Stimulated activated CD8-positive, alpha-beta memory T cell treated with anti-CD3 and anti-CD28 coated beads, Interleukin-7, amount 100 ng/mL, for 1 hour (primary cell): ENCODE data around the gene AGXT.
"Not testable (repeated sequence)": the region's sequence is repeated elsewhere in the genome, so short reads cannot be mapped to it uniquely, and the experiment has no call there.

ENCODE experiments used
- DNase-seq, 2 donors: peaks; one replicate each; pipeline ENCODE4 v3.0.0-alpha.2; 2020; ENCODE audit warnings: low read depth in 2 of 2

The AGXT gene

DNA sequence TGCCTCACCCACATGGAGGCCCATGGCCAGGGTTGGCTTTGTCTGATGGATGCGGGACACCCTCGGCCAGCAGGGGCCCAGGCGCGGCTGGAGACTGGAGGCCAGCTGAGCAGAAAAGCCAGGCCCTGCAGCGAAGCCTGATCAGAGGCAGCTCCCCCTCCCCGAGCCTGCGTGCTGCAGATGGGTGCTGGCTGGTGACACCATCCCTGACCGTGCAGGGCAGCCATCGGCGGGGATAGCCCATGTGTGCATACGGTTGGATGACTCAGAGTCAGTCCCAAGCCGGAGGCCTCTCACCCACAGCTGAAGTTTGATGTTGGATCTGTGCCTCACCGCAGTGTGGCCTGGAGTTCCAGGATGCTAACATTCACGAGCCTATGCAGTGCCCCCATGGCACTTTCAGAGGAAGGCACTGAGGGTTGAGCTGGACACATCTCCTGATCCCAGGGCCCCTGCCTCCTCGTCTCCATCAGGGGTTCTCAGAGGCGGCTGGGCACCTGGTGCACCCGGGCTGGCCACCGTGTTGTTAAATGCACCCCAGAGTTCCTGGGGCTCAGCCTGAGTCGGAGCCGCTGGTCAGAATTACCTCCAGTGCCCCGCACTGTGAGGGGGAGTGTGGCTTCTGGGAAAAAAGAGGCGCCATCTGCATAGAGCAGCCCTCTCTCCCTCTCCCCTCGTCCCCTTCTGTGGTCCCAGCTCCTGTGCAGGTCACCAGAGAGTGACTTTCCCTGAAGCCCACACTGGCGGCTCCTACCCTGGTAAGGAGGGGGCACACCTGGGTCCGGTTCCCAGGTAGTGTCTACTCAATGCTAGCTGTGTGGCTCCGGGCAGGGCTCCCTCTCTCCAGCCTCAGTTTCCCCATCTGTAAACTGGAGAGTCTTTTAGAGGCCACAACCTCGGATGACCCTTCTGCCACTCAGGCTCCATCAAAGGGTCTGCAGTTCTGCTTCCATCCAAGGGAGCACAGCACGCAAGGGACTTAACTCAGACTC lies 29.2 kb upstream of the AGXT start:
- DNase-seq, result no peak

GRCh38 chr2:240840435-240841060 lies 28.1 kb upstream of the AGXT start:
- DNase-seq, result no peak

GRCh38 chr2:240846309-240846708 lies 22.3 kb upstream of the AGXT start:
- DNase-seq, result not testable (repeated sequence)

DNA sequence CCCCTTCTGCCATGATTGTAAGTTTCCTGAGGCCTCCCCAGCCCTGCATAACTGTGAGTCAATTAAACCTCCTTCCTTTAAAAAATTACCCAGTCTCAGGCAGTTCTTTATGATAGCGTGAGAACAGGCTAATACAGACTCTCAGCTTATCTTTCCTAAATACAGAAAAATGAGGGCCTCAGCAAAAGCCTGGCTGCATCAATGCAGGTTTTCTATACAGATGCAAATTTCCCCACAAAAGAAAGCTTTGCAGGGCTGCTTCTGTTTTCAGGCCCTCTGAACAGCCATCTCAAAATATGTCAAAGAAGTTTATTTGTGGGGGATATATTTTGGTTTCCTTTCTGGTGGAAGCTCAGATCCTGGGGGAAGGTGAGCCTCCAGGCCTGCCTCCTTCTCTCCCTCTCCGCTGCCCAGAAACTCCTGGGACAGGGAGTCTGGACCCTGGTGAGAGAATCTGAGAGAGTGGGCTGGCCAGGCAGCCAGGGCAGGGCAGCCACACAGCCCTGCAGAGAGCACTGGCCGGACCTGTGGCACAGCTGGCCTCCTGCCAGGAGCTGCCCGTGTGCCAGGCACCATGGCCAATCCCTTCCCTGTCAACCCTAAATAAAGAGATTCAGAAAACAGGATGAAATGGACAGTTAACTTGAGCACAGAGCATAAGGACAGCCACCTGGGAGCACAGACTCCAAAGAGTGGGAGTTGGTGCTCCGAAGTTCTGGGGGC lies 21.6 kb upstream of the AGXT start:
- DNase-seq, result no peak

DNA sequence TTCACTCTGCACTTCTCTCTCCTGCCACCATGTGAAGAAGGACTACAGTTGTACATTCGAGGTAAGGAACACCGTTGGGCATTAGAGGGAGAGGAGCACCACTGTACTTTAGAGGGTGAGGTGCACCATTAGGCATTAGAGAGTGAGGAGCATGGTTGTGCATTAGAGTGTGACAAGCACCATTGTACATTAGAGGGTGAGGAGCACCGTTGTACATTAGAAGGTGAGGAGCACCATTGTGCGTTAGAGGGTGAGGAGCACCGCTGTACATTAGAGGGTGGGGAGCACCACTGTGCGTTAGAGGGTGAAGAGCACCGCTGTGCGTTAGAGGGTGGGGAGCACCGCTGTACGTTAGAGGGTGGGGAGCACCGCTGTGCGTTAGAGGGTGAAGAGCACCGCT lies 20.8 kb upstream of the AGXT start:
- no peak for DNase-seq

- no peak for DNase-seq
Observed at GRCh38 chr2:240848900-240849680, 19.5 kb upstream of the AGXT start.

DNA sequence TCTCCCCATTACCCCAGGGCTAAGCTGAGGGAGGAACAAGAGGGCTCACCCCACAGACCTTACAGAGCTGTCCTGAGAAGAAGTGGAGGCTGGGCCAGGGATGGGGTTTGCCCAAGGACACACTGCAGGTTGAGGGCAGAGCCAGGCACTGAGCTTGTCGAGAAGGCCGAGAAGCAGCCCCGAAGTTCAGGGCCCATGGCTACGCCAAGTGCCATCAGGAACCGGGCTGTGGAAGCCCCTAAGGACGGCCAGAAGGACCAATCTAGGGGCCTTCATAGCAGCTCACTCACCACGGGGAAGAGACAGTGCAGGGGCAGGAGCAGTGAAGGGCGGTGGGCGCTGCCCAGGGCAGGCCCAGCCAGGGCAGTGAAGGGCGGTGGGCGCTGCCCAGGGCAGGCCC lies 18.6 kb upstream of the AGXT start:
- DNase-seq, result no peak

DNA sequence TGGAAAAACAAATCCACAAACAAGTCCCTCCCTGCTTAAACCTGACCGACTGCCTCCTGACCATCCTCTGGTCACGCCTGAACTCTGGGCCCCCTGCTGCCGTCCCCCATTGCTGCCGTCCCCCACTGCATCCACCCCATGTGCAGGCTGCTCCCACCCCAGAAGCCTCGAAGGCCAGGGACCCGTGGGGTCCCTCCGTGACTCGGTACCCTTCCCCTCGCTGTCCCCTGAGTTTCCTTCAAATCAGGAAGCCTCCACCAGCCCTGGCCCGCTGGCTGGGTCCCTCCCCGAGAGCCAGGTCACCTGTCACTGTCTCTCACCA lies 17.9 kb upstream of the AGXT start:
- no peak for DNase-seq

GRCh38 chr2:240851078-240851991 lies 17.3 kb upstream of the AGXT start:
- DNase-seq, result peak; percentile 62 to 77

DNA sequence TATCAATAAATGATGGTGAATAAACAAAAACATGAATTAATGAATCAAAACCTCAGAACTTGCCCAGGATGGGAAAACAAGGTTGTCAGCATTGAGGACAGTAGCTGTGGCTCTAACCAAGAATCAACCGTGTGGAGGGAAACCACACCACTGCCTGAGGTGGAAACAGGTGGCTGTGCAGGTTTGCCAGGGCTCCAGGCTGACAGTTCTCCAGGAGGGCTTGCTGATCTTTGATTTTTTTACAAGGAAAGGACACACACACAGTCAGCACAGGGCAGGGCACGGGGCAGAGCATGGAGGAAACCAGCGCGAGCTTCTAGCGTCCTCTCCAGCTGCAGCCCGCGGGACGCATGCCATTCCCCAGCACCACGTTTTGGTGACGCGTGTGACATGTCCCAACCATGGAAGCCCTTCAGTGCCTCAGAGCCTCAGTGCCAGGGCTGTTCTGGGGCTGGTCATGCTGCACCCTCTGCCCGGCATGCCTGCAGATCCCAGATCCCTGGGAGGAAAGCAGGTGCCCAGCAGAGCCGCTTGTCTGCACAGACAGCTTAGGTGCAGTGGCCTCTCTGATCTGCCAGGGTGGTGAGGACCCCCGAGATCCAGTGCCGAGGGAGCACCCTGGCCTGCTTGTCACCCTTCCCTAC lies 15.8 kb upstream of the AGXT start:
- DNase-seq, result no peak

- DNase-seq, result no peak
Observed at GRCh38 chr2:240855670-240856069, 13.0 kb upstream of the AGXT start.

GRCh38 chr2:240856151-240856980 lies 12.3 kb upstream of the AGXT start:
- DNase-seq, result no peak

- no peak for DNase-seq
Observed at GRCh38 chr2:240857039-240858008, 11.3 kb upstream of the AGXT start.

DNA sequence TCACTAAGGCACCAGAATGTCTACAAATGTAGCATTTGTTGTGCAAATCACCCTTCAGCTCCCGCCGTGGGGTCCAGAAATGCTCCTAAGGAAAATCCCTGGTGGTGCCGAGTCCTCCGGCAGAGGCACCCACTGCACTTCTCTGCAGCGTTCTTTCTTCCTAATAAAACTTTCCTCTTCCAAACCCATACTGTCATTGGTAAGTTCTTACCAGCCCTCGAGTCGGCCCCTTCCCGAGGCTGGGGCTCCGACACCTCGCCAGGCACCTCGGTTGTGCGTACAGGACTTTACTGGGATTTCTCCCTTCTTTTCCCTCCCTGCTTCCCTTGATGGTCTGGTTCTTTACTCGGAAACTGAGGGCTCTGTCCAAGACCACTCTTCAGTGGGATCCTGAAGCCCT lies 10.3 kb upstream of the AGXT start:
- no peak for DNase-seq

DNA sequence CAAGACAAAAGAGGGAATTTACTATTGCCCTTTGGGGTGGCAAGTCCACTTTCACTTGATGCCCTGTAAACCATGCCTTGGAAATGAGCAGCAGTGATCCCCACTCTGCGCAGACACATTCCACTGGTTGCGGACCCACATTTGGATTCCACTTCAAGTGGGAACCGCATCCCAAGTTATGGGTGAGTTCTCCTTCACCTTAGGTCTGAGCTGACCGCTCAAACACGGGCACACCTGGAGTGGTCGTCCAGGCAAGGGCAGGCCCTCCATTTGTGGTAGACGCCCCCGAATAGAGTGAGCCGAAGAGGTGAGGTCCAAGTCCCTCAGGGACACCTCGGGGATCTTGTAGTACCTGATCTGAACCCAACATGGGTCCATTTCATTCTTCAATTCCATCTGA lies 9.8 kb upstream of the AGXT start:
- DNase-seq, result no peak

DNA sequence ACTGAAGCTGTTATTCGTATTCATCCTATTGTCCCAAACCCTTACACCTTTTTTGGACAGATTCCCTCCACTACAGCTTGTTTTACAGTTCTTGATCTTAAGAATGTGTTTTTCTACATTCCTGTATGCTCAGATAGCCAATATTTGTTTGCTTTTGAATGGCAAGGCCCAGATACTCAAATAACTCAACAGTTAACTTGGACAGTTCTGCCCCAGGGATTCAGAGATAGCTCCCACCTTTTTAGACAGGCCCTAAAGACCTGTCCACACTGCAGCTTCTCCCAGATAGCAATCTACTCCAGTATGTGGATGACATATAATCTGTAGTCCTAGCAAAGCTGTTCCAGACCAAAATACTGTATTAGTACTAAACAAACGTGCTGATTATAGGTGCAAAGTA lies 7.1 kb upstream of the AGXT start:
- DNase-seq, result no peak

DNA sequence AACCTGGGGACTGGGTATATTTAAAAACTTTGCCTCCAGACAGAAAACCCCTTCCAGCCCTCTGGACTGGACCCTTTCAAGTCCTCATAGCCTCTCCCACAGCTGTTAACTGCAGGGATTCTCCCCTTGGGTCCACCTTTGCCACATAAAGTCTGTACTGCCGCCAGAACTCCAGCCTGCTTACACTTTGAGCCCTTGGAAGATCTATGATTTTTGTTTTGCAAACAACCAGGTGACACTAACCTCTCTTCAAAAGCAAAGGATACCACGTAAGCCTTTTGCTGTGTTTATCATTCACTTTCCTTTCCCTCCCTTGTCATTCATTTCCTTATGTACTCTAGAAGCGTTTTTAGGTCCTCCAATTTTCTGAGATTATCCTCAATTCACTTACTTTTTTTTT lies 4.1 kb upstream of the AGXT start:
- DNase-seq, result no peak

DNA sequence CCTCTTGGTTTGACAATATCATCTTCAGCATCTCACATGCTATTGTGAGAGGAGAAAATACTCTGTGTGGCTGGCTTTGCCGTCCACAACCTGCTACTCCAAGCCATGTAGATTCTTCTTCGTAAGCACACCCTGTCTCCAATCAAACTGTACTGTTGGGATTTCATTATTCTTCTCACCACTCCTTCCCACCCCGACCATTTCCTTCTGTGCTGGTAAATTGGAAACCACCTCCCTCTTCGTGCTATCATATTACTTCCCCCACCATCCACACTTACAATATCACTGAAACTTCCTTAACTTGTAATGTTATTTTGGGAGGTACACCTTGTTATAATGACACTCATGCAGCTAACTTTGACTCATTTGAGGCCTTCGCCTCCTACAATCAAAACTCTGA lies 3.2 kb upstream of the AGXT start:
- no peak for DNase-seq
